OCI-LY3 (cell line): ENCODE results near the gene PMF1.

ENCODE experiments used
- H2AFZ ChIP-seq: fragments of 200-600, 300-600 bp; shearing (Covaris generic); 2 replicates; pipeline ENCODE4 v1.6.0; 2014; ENCODE audit warnings: antibody characterized with exemption, low read depth, low read length
- H3K27ac ChIP-seq: fragments of 200-600, 300-600 bp; sonication (generic); 2 replicates; pipeline ENCODE4 v1.5.1; 2014; ENCODE audit warnings: mild to moderate bottlenecking, low read length, moderate library complexity, mixed read lengths
- H3K27me3 ChIP-seq: fragments of 200-600, 300-600 bp; sonication (generic); 2 replicates; pipeline ENCODE4 v1.6.1; 2014; ENCODE audit warnings: low read depth, low read length, mixed read lengths
- H3K36me3 ChIP-seq: fragments of 200-600, 300-600 bp; sonication (generic); replicated peaks from 2 replicates; pipeline ENCODE3; 2014; ENCODE audit warnings: low read depth, low read length, mixed read lengths
- H3K4me1 ChIP-seq: fragments of 300-600, 200-600 bp; sonication (generic); 2 replicates; pipeline ENCODE4 v1.6.1; 2014; ENCODE audit warnings: low read length, mixed read lengths
- H3K4me2 ChIP-seq: fragments of 200-600, 300-600 bp; sonication (generic); 2 replicates; pipeline ENCODE4 v1.6.1; 2014; ENCODE audit warnings: low read length, mixed read lengths
- H3K4me3 ChIP-seq: fragments of 300-600, 200-600 bp; sonication (generic); 2 replicates; pipeline ENCODE4 v1.5.1; 2014; ENCODE audit warnings: antibody characterized with exemption, mild to moderate bottlenecking, low read length, moderate library complexity
- H3K79me2 ChIP-seq: fragments of 300-600, 200-600 bp; shearing (Covaris generic); 2 replicates; pipeline ENCODE4 v1.6.1; 2014; ENCODE audit warnings: mild to moderate bottlenecking, low read length, mixed read lengths
- H3K9ac ChIP-seq: fragments of 300-600, 200-600 bp; shearing (Covaris generic); 2 replicates; pipeline ENCODE4 v1.6.0; 2014; ENCODE audit warnings: mild to moderate bottlenecking, low read length, moderate library complexity
- H3K9me3 ChIP-seq: fragments of 200-600, 300-600 bp; shearing (Covaris generic); 2 replicates; pipeline ENCODE4 v1.6.1; 2014; ENCODE audit warnings: low read length, mixed read lengths; ENCODE audit not compliant: insufficient read depth
- H4K20me1 ChIP-seq: fragments of 200-600, 300-600 bp; sonication (generic); 2 replicates; pipeline ENCODE4 v1.6.1; 2016; ENCODE audit warnings: low read length, mixed read lengths; ENCODE audit not compliant: insufficient read depth
- CTCF ChIP-seq: fragments of 200-600, 300-600 bp; sonication (generic); IDR thresholded peaks from 2 replicates; pipeline ENCODE4 v1.5.1; 2014; ENCODE audit warnings: antibody characterized with exemption, low read length, low read depth
- EZH2phosphoT487 ChIP-seq: fragments of 200-600 bp; shearing (Covaris generic); IDR thresholded peaks from 2 replicates; pipeline ENCODE4 v1.6.1; 2018; ENCODE audit warnings: antibody characterized with exemption, mixed run types, low read depth

Gene PMF1

DNA sequence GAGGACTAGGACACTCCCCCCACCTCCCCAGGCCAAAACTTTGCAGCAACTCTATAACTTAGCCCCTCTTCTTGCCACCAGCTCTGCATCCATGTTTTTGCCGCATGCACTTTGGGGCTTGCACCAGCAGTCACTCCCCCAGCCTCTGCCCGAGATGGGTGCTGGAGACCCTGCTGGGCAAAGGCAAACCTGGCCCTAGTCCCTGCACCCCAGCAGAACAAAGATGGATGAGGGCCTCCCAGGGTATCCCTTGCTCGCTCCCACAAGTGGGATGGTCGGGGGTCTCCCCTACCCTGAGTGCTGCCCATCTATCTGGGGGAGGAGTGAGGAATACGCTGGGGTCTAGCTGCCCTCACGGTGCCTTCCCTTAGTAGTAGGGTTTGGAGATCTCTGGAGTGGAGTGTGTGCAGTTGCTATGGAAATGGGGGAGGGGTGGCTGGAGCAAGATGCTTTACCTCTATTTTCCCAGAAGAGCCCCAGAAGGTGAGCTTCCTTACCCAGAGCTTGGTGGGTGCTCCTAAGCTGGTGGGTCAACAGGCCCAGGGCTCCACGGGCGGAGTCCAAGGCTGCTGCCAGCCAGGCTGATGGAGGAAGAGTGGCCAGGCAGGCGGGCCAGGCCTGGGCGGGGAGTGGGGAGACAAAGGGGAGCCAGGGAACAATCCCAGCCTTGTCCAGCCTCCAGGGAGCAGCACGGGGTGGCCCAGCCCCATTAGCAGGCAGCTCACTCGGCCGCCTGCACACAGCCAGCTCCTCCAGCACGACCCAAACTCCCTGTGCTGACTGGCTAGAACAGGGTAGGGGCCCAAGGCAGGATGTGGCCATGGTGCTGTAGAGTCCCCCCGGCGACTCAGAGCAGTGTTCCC is 34.9 kb downstream of the PMF1 start, which contains the start of gene PAQR6:
Gene PAQR6, minus strand, starts transcription at position 597 of the 863 bp plus-strand sequence. CDS start 1,325 bp downstream, outside the sequence.
- Histone ChIP-seq H3K9ac (no peak within 1 kb of the TSS), H3K27me3 (no peaks in the 10 kb centered on the region), H3K36me3 (peaks cover 22% of the 10 kb centered on the region)

GRCh38 chr1:156248323-156248683 is 35.5 kb downstream of the PMF1 start:
- no peaks in the 10 kb centered on the region for H3K4me1 ChIP-seq
- H2AFZ ChIP-seq = no peak overlapping the region
- H3K27ac ChIP-seq = no peak overlapping the region
- no peak overlapping the region for H3K4me2 ChIP-seq
- no peaks in the 10 kb centered on the region for H3K9me3 ChIP-seq
- no peak for TF ChIP-seq CTCF
- TF ChIP-seq EZH2phosphoT487 = no peak
- H3K79me2 ChIP-seq = no peaks in the 10 kb centered on the region
- no peaks in the 10 kb centered on the region for H3K27me3 ChIP-seq
- no peak overlapping the region for H3K4me3 ChIP-seq
- no peak overlapping the region for H3K9ac ChIP-seq
- H3K36me3 ChIP-seq = peaks cover 28% of the 10 kb centered on the region
- H4K20me1 ChIP-seq = peaks cover 4% of the 10 kb centered on the region; the same call in 1 of the 2 replicates

More for the DNA sequence above, 34.9 kb downstream of the PMF1 start, which contains the start of gene PAQR6:
- H4K20me1 ChIP-seq = peaks cover 4% of the 10 kb centered on the region; the same call in 1 of the 2 replicates
- no peaks in the 10 kb centered on the region for H3K79me2 ChIP-seq
- H2AFZ ChIP-seq = no peak within 1 kb of the TSS
- no peaks in the 10 kb centered on the region for H3K4me1 ChIP-seq
- H3K4me3 ChIP-seq = no peak within 1 kb of the TSS
- H3K4me2 ChIP-seq = no peak within 1 kb of the TSS
- H3K27ac ChIP-seq = no peak within 1 kb of the TSS
- TF ChIP-seq CTCF (no peak), EZH2phosphoT487 (no peak)
- H3K9me3 ChIP-seq = no peaks in the 10 kb centered on the region

DNA sequence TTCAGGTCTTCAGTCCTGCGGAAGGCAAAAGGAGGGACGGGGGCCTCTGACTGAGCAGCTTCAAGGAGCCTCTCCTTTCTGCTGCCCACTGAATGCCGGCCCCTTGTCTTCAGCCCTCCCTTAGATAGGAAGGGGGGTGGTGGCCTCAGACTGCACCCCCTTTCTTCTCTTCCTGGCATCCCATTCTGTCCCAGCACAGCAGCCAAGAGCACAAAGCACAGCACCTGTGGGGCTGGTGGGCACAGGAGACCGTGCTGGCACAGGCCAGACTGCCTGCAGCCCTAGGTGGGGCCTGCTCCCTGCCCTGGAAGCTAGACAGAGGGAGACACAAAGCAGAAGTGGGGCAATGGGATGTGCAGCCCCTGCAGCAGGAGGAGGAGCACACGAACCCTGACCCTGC is 36.8 kb downstream of the PMF1 start:
- no peak overlapping the region for H2AFZ ChIP-seq
- H3K27me3 ChIP-seq = no peaks in the 10 kb centered on the region
- H3K4me1 ChIP-seq = no peaks in the 10 kb centered on the region
- no peaks in the 10 kb centered on the region for H3K79me2 ChIP-seq
- H3K27ac ChIP-seq = no peak overlapping the region
- peaks cover 4% of the 10 kb centered on the region; the same call in 1 of the 2 replicates for H4K20me1 ChIP-seq
- no peak overlapping the region for H3K9ac ChIP-seq
- H3K36me3 ChIP-seq = peaks cover 37% of the 10 kb centered on the region
- no peak for TF ChIP-seq CTCF
- TF ChIP-seq EZH2phosphoT487 = no peak
- no peak overlapping the region for H3K4me2 ChIP-seq
- H3K4me3 ChIP-seq = no peak overlapping the region
- H3K9me3 ChIP-seq = no peaks in the 10 kb centered on the region

DNA sequence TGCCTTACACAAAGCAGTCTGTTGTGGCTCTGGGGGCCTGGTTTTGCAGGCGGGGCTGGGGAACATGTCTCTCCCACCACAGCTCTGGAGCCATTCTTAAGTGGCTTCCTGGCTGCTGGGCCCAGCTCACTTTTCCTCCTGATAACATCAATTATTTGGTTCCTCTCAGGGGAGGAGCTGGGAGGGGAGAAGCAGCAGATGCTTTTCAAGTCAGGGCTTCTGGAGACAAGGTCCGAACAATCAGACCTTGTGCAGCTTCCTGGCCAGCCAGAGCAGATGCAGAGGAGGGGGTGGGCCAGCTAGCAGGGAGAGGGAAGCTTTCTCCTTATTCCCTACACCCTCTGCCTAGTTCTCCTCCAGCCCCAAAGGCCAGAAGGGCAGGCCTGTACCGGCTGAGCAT is 38.7 kb downstream of the PMF1 start:
- no peaks in the 10 kb centered on the region for H3K4me1 ChIP-seq
- no peak overlapping the region for H3K27ac ChIP-seq
- H4K20me1 ChIP-seq = peaks cover 4% of the 10 kb centered on the region; the same call in 1 of the 2 replicates
- H3K4me3 ChIP-seq = no peak overlapping the region
- no peaks in the 10 kb centered on the region for H3K79me2 ChIP-seq
- H2AFZ ChIP-seq = no peak overlapping the region
- no peak overlapping the region for H3K4me2 ChIP-seq
- no peak overlapping the region for H3K9ac ChIP-seq
- no peaks in the 10 kb centered on the region for H3K9me3 ChIP-seq
- peaks cover 47% of the 10 kb centered on the region for H3K36me3 ChIP-seq
- H3K27me3 ChIP-seq = no peaks in the 10 kb centered on the region
- TF ChIP-seq EZH2phosphoT487 = no peak
- TF ChIP-seq CTCF = no peak
